ENCODE measurements around the gene MGLL.
"Not testable (repeated sequence)": the region's sequence is repeated elsewhere in the genome, so short reads cannot be mapped to it uniquely, and the experiment has no call there.

Gene MGLL

DNA sequence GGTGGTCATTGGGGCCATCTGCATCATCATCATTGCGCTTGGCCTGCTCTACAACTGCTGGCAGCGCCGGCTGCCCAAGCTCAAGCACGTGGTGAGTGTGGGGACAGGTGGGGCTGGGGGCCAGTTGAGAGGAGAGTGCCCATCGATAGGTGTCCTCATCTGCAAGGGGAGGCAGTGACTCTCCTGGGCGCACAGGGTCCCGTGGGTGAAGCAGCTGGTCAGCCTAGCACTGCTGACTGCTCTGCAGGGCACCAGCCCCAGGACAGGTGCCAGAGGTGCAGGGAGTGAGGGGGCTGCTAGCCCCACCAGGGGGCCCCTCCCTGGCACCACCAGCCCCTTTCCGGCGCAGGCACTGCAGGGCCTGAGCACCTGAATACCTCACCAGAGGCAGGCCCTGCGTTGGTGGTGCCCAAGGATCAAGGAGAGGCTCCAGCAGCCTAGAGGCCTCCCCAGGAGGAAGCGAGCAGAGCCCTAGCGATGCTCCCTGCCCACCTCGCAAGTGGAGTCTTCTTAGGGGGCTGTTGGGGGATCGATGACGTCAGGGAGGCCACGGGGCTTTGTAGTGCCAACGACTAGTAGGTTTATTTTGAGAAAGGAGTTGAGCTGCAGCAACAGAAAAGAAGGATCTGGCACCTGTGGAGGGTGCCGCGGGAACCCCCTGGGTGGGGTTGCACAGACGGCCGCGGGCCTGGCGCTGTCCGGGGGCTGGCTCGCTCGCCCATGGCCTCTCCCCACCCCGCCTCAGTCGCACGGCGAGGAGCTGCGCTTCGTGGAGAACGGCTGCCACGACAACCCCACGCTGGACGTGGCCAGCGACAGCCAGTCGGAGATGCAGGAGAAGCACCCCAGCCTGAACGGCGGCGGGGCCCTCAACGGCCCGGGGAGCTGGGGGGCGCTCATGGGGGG is 150.5 kb downstream of the MGLL start:
- FAIRE-seq = no peak

- no peak for FAIRE-seq
These were observed 151.4 kb downstream of the MGLL start for GRCh38 chr3:127670761-127671522.

GRCh38 chr3:127670229-127670559 is 152.1 kb downstream of the MGLL start:
- FAIRE-seq = no peak

GRCh38 chr3:127669541-127670228 is 152.6 kb downstream of the MGLL start:
- FAIRE-seq = no peak

GRCh38 chr3:127668906-127669305 is 153.4 kb downstream of the MGLL start:
- no peak for FAIRE-seq

DNA sequence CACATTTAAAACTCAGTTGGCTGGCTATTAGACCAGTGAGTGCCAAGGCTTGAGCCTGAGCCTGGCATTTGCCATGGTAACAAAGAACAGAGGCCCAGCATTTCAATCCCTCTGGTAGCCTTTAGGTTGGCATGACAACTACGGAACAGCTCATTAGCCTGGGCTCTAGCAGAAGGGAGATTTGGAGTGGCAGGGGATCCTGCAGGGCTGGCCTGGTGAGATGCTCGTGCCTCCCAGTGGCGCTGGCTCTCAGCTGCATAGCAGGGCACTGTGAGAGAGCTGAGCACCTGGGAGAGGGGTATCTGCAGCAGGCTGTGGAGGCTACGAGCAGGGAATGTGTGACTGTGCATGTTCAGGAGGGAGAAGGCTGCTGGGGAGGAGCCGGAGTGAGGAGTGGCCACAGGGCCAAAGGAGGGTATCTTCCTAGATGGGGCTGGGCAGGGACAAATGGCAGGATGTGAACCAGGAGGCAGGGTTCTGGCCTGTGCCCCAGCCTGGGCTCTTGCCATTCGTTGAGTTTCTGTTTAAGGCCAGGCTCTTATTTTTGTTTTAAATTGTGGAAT is 155.1 kb downstream of the MGLL start:
- FAIRE-seq = no peak

- FAIRE-seq = no peak
These were observed 155.6 kb downstream of the MGLL start for GRCh38 chr3:127666676-127667075.

DNA sequence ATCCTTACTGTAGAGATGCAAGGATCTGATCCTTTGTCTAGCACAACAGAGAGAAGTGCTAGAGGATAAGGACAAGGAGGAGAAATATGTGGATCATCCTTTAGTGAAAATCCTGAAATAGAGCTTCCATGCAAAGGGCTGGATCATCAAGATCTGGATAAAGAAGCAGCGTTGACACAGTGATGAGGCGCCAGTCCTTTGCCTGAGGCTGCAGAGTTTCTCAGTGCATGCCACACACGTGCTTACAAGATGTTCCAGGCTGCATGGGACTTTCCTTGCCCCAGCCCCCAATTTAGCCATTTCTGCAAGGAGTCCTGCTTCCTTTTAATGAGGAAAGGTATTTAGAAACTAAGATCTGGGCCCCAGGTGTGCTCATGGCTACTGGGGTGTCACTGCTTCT is 156.7 kb downstream of the MGLL start:
- FAIRE-seq = no peak

GRCh38 chr3:127665165-127665564 is 157.2 kb downstream of the MGLL start:
- no peak for FAIRE-seq

DNA sequence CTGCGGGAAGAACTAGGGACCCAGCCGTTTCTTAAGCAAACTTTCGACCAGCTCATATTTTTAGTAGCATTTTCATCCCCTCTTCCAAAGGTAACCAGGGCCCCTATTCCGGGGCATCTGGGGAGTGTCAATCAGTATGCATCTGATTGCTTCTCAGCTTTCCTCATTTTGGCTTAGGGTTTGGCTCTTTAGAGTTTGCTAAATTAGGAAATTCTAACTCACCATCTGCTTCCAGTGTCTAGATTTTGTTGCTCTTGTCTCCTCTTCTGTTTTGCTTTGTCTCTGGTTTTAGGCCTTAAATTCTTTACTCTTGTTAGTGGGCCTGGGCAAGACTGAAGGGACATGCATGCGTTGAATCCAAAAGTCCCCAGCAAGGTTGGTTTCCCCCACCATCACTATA is 159.2 kb downstream of the MGLL start:
- no peak for FAIRE-seq

GRCh38 chr3:127662001-127662469 is 160.3 kb downstream of the MGLL start:
- no peak for FAIRE-seq

GRCh38 chr3:127661600-127661999 is 160.7 kb downstream of the MGLL start:
- no peak for FAIRE-seq

DNA sequence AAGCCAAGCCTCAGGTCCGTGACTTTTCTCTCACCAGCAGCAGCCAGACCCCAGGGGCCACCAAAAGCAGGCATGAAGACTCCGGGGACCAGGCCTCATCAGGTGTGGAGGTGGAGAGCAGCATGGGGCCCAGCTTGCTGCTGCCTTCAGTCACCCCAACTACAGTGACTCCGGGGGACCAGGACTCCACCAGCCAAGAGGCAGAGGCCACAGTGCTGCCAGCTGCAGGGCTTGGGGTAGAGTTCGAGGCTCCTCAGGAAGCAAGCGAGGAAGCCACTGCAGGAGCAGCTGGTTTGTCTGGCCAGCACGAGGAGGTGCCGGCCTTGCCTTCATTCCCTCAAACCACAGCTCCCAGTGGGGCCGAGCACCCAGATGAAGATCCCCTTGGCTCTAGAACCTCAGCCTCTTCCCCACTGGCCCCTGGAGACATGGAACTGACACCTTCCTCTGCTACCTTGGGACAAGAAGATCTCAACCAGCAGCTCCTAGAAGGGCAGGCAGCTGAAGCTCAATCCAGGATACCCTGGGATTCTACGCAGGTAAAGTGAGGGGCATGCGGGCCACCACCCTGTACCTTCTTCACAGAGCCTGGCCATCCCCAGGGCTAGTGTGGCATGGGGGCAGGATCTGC is 161.6 kb downstream of the MGLL start:
- no peak for FAIRE-seq

DNA sequence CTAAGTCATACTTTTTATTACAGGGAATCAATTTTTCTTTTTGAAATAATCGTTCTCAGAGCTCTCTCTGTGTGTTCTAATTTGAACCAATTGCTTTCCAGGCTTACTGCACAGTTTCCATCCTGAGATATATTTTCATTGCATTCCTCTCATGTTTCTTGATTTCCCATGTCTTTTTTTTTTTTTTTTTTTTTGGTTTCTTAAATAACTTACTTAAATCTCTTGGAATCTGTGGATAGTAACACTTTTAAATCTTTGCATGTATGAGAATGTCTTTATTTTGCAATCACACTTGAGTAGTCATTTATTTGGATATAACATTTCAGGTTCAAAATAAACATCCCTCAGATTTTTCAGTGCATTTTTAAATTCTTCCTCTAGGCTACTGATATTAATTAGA is 164.1 kb downstream of the MGLL start:
- FAIRE-seq = no peak

- FAIRE-seq = no peak
These were observed 165.4 kb downstream of the MGLL start for GRCh38 chr3:127656906-127657305.

DNA sequence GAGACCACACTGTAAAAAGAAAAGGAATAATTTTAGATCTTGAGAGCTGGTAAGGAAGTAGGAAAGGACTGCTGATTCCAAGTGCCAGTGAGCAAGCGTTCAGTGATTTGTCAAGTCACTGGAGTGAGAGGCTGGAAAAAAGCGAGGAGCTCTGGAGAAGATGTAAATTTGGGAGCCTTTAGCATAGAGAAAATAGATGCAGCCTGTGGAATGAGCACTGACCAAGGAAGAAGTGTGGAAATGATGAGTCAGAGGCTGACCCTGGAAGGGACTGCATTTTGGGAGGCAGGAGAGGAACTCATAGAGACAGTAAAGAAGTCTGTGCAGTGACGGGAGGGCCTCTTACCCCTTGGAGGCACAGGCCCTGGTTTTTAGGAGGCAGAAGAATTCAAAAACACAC is 166.7 kb downstream of the MGLL start:
- FAIRE-seq = no peak

- not testable (repeated sequence) for FAIRE-seq
These were observed 167.3 kb downstream of the MGLL start for GRCh38 chr3:127654993-127655392.

DNA sequence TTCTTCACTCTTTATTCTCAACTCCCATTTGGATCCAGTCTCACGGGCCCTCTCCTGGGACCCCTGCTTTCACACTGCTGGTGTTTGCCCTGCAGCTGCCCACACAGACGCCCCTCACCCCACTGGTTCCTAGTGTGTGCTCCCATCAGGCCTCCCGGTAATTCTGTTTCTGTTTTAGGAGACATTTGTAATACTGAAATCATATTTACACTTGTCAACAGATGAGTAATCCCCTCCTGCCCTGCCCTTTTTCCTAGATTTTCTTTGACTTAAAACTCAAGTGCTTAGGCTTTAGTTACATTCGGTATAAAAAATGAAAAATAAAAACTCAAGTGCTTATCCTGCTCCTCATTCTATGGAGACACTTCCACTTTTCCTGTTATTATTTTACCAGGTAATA is 167.9 kb downstream of the MGLL start:
- FAIRE-seq = no peak

DNA sequence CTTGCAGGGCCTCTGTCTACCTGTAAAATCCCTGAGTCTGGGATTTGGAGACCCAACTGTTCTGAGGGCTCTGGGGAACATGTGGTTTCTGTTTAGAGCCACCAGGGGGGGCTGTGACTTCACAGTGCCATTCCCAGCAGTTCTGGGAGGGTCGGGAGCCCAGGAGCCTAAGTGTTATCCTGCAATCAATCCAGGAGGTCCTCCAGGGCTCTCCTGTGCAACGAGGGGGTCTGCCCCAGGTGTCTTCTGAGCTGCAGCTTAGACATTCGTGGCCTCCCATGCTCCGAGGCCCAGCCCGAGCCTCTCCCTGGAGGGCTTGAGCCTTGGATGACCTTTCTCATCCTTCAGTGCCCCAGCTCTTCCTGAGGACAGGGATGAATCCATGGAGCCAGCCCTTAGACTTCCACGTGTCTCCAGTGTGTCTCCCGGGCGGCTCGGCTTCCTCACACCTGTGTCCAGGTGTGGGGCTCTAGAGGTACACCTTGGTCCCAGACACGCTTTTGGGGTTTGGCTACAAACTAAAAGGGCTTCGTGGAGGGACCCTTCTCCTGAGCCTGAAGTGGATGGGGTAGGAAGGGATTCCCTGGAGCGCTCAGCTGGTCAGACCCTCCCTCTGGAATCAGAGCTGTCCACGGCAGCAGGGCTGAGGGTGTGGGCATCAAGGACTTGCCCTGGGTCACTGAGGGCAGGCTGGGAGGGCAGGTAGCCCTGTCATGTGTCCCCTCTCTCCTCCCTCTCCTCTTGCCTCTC is 169.9 kb downstream of the MGLL start:
- FAIRE-seq = no peak

DNA sequence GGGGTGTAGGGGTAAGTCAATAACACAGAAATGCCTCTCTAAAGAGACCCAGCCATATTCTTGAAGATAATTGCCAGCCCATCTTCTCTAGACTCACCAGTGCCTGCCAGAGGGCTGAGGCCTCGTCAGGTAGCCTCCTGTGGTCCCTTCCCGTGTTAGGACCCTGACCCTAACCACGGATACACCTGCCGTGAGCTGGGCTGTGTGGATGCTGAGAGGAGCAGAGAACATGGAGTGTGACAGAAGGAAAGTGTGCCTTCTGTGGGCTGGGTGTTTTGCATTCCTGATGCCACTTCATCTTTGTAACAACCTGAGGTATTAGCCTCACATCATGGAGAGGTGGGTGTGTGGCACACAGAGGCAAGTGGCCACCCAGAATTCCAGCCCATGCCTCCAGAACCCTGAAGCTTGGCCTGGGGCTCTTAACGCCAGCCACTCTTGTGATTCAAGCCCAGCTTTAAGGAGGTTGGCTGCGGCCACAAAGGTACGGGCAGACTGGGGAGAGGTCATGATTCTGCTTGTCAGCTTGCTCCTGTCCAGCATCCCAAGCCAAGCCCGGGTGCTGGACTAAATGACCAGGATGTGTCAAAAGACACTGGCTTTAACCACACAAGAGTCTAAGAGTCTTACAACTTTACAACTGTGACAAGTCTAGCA is 170.7 kb downstream of the MGLL start:
- no peak for FAIRE-seq

GRCh38 chr3:127650236-127650635 is 172.1 kb downstream of the MGLL start:
- no peak for FAIRE-seq

GRCh38 chr3:127647845-127648204 is 174.5 kb downstream of the MGLL start:
- no peak for FAIRE-seq
